HEK293T (cell line): ENCODE results near the gene VHLL.

ENCODE experiments used
- CTCF ChIA-PET: fragments of 350-600 bp; formaldehyde crosslinking; extraction: SDS; loops from one replicate; lab custom pipeline; 2021; ENCODE audit warnings: antibody characterized with exemption, inconsistent platforms; lab: Yijun Ruan, JAX
- POLR2A ChIA-PET: fragments of 350-600 bp; formaldehyde crosslinking; extraction: SDS; loops from one replicate; lab custom pipeline; 2020; ENCODE audit warnings: antibody characterized with exemption, inconsistent platforms; lab: Yijun Ruan, JAX
- DNase-seq: peaks from one replicate; pipeline ENCODE4 v3.0.0; 2012; ENCODE audit warnings: mixed read lengths; ENCODE audit errors: extremely low spot score
- ARNT ChIP-seq: fragments of 450-650 bp; IDR thresholded peaks from 2 replicates; pipeline ENCODE4 v1.6.1; 2017; ENCODE audit warnings: mild to moderate bottlenecking
- BHLHE40 ChIP-seq: fragments of 450-650 bp; IDR thresholded peaks from 2 replicates; pipeline ENCODE4 v1.6.1; 2016; ENCODE audit warnings: mild to moderate bottlenecking, moderate library complexity, borderline replicate concordance
- CTBP1 ChIP-seq: fragments of 450-650 bp; IDR thresholded peaks from 2 replicates; pipeline ENCODE4 v1.6.1; 2016; ENCODE audit warnings: borderline replicate concordance
- ELF4 ChIP-seq: fragments of 450-650 bp; IDR thresholded peaks from 2 replicates; pipeline ENCODE4 v1.6.1; 2017; ENCODE audit warnings: antibody characterized with exemption
- FOXA1 ChIP-seq: fragments of 450-650 bp; IDR thresholded peaks from 2 replicates; pipeline ENCODE4 v1.6.1; 2016; ENCODE audit warnings: mild to moderate bottlenecking
- FOXK2 ChIP-seq: fragments of 450-650 bp; IDR thresholded peaks from 2 replicates; pipeline ENCODE4 v1.6.1; 2016; ENCODE audit warnings: mild to moderate bottlenecking
- FOXM1 ChIP-seq: fragments of 450-650 bp; IDR thresholded peaks from 2 replicates; pipeline ENCODE4 v1.6.1; 2017; ENCODE audit warnings: mild to moderate bottlenecking, borderline replicate concordance
- HDGF ChIP-seq: fragments of 450-650 bp; IDR thresholded peaks from 2 replicates; pipeline ENCODE4 v1.6.1; 2017; ENCODE audit warnings: antibody characterized with exemption, borderline replicate concordance
- L3MBTL2 ChIP-seq: fragments of 450-650 bp; conservative IDR thresholded peaks from 2 replicates; pipeline ENCODE4 v1.6.1; 2016; ENCODE audit warnings: mild to moderate bottlenecking
- LEF1 ChIP-seq: fragments of 450-650 bp; IDR thresholded peaks from 2 replicates; pipeline ENCODE4 v1.6.1; 2017; ENCODE audit warnings: mild to moderate bottlenecking, borderline replicate concordance
- NFRKB ChIP-seq: fragments of 450-650 bp; IDR thresholded peaks from 2 replicates; pipeline ENCODE4 v1.6.1; 2016; ENCODE audit warnings: mild to moderate bottlenecking, moderate library complexity
- PKNOX1 ChIP-seq: fragments of 450-650 bp; IDR thresholded peaks from 2 replicates; pipeline ENCODE4 v1.6.1; 2016
- SP1 ChIP-seq: fragments of 450-650 bp; IDR thresholded peaks from 2 replicates; pipeline ENCODE4 v1.6.1; 2017
- SUZ12 ChIP-seq: fragments of 450-650 bp; IDR thresholded peaks from 2 replicates; pipeline ENCODE4 v1.6.1; 2016; ENCODE audit warnings: mild to moderate bottlenecking
- TARDBP ChIP-seq: fragments of 450-650 bp; IDR thresholded peaks from 2 replicates; pipeline ENCODE4 v1.6.1; 2016
- ZNF384 ChIP-seq: fragments of 450-650 bp; IDR thresholded peaks from 2 replicates; pipeline ENCODE4 v1.6.1; 2016

VHLL gene

GRCh38 chr1:156282479-156283222 lies 16.5 kb downstream of the VHLL start, which contains the start of gene SMG5:
SMG5 (minus strand) TSS chr1:156282825; CDS start chr1:156282680, 145 bp downstream.
- POLR2A ChIA-PET: interaction anchor here (0.6 to 5.7 kb wide), 29 partner anchors 9 to 219 kb away, joined by 3 to 71 read pairs (median 4); partner anchors contain the start of genes CCT3, GLMP, PMF1 and SLC25A44
- DNase-seq: peak; percentile 100
- TF ChIP-seq HDGF (no peak), FOXA1 (no peak), SUZ12 (no peak), NFRKB (peak; percentile 93), LEF1 (no peak), ZNF384 (peak; percentile 64; the same call in 1 of the 2 replicates), BHLHE40 (no peak), FOXK2 (no peak), L3MBTL2 (0 out of 2 replicates have a peak, but pooled peaks have one; percentile 35), SP1 (peak; percentile 83; the same call in 1 of the 2 replicates), ARNT (no peak; the same call in 1 of the 2 replicates), ELF4 (peak; percentile 82), CTBP1 (no peak), FOXM1 (no peak), TARDBP (no peak), PKNOX1 (no peak)
- CTCF ChIA-PET: interaction anchor here (1.4 kb wide), 1 partner anchor 77 kb away, joined by 5 read pairs; no protein-coding TSS in a partner anchor

GRCh38 chr1:156281693-156282478 lies 17.2 kb downstream of the VHLL start:
- peak; percentile 48 for DNase-seq
- ChIA-PET CTCF (interaction anchor here (0.6 to 1.4 kb wide), 3 partner anchors 38 to 89 kb away, joined by 3 to 5 read pairs (median 3); no protein-coding TSS in a partner anchor), POLR2A (interaction anchor here (0.6 to 5.7 kb wide), 25 partner anchors 10 to 177 kb away, joined by 3 to 71 read pairs (median 5); partner anchors contain the start of genes CCT3, GLMP, PMF1 and SLC25A44)
- TF ChIP-seq CTBP1: no peak
- TF ChIP-seq ELF4: no peak; the same call in 1 of the 2 replicates
- no peak for TF ChIP-seq TARDBP
- TF ChIP-seq LEF1: no peak
- TF ChIP-seq SP1: no peak
- TF ChIP-seq ZNF384: no peak
- TF ChIP-seq FOXM1: no peak
- TF ChIP-seq NFRKB: no peak
- no peak for TF ChIP-seq BHLHE40
- TF ChIP-seq FOXK2: no peak
- no peak for TF ChIP-seq FOXA1
- TF ChIP-seq HDGF: no peak
- TF ChIP-seq PKNOX1: no peak
- no peak; the same call in 1 of the 2 replicates for TF ChIP-seq L3MBTL2
- TF ChIP-seq SUZ12: no peak

- ChIA-PET POLR2A (interaction anchor here (1.0 to 5.7 kb wide), 6 partner anchors 9 to 68 kb away, joined by 3 to 71 read pairs (median 8); partner anchors contain the start of genes CCT3, GLMP, PMF1 and TSACC), CTCF (interaction anchor here (0.6 to 0.9 kb wide), 2 partner anchors 38 to 90 kb away, joined by 3 read pairs; no protein-coding TSS in a partner anchor)
- TF ChIP-seq BHLHE40: no peak
- TF ChIP-seq HDGF: no peak
- no peak for TF ChIP-seq SUZ12
- TF ChIP-seq NFRKB: no peak
- no peak for TF ChIP-seq ELF4
- TF ChIP-seq TARDBP: no peak
- TF ChIP-seq LEF1: no peak
- no peak for TF ChIP-seq L3MBTL2
- no peak for TF ChIP-seq ZNF384
- no peak for TF ChIP-seq PKNOX1
- no peak for TF ChIP-seq FOXK2
- no peak for TF ChIP-seq ARNT
- DNase-seq: peak; percentile 43
These were observed 17.8 kb downstream of the VHLL start for GRCh38 chr1:156281281-156281680.

- ChIA-PET CTCF (interaction anchor here (1.0 kb wide), 1 partner anchor 8 kb away, joined by 3 read pairs; no protein-coding TSS in a partner anchor), POLR2A (interaction anchor here (1.0 to 2.6 kb wide), 4 partner anchors 8 to 67 kb away, joined by 3 to 7 read pairs (median 4); partner anchors contain the start of gene PMF1)
- DNase-seq: no peak
- TF ChIP-seq SUZ12 (no peak), CTBP1 (no peak), FOXA1 (no peak), SP1 (no peak), HDGF (no peak), BHLHE40 (no peak), ARNT (no peak)
These were observed 19.3 kb downstream of the VHLL start for GRCh38 chr1:156279837-156280236.
